ENCODE measurements around the gene FAM163A.

- TF ChIP-seq POLR2AphosphoS5 (IDR thresholded peaks at IDR 0.05; ENCODE audit: low read depth, low read length) (no peak), TAF1 (IDR thresholded peaks at IDR 0.05; ENCODE audit: borderline replicate concordance, insufficient read depth, low read length) (no peak), SIN3A (IDR thresholded peaks at IDR 0.05; ENCODE audit: borderline replicate concordance, insufficient read depth, low read length) (no peak), REST (IDR thresholded peaks at IDR 0.05; ENCODE audit: insufficient read depth in 1 of 2, low read depth in 2 of 2, low read length in 2 of 2) (no peak), FOXP2 (optimal IDR thresholded peaks at IDR 0.05; ENCODE audit: borderline replicate concordance, extremely low read depth, extremely low read length, insufficient read depth) (no peak)
Measured at GRCh38 chr1:179793281-179793680, 50.2 kb downstream of the FAM163A start.
